ENCODE data around the gene GLIS1. TPM values are rescaled to one million over a fixed set of nuclear protein-coding genes. Genes with fewer than 3 reads are reported as not detected.

Gene GLIS1
- total RNA-seq, 1 experiment from 2014 or later = 0.39 TPM

GRCh38 chr1:53696051-53696450, 42.9 kb downstream of the GLIS1 start:
- ATAC-seq (no peak), DNase-seq (ENCODE audit: low read depth, low spot score) (no peak)
- no peak overlapping the region for H3K27ac ChIP-seq (ENCODE audit: low read depth, low read length)
- no peaks in the 10 kb centered on the region for H3K4me1 ChIP-seq (ENCODE audit: control insufficient read depth in 1 of 2, insufficient read depth in 2 of 2, low read length in 2 of 2)
- H4K20me1 ChIP-seq (ENCODE audit: insufficient read depth) = no peaks in the 10 kb centered on the region
- no peak overlapping the region for H2AFZ ChIP-seq (ENCODE audit: low read depth, low read length, poor library complexity, severe bottlenecking)
- ChIA-PET RAD21 (ENCODE audit: low non-redundant PET in 1 of 2, low total read pairs in 2 of 2, uncharacterized antibody in 2 of 2, unreplicated experiment in 2 of 2) (no interaction called here), POLR2A (no interaction called here), CTCF (no interaction called here)
- no peaks in the 10 kb centered on the region for H3K79me2 ChIP-seq (ENCODE audit: insufficient read depth, low read length)
- intact Hi-C loops (cut with micrococcal nuclease) = no loop called here
- no peak overlapping the region for H3K4me3 ChIP-seq (replicated peaks in 1 of 2; ENCODE audit: low read depth in 1 of 2, low read length in 2 of 2)
- no peak overlapping the region for H3K4me2 ChIP-seq (ENCODE audit: low read length)
- H3K27me3 ChIP-seq (ENCODE audit: insufficient read depth, low read length) = no peaks in the 10 kb centered on the region
- H3K9me3 ChIP-seq (ENCODE audit: control insufficient read depth in 1 of 2, insufficient read depth in 1 of 2, low read depth in 1 of 2, low read length in 2 of 2) = no peaks in the 10 kb centered on the region
- no peak for TF ChIP-seq POLR2AphosphoS5 (IDR thresholded peaks at IDR 0.05; ENCODE audit: low read depth, low read length)
- no peak for TF ChIP-seq CBX3 (IDR thresholded peaks at IDR 0.05; ENCODE audit: low read depth)
- no peak for TF ChIP-seq EGR1 (IDR thresholded peaks at IDR 0.05; ENCODE audit: low read depth)
- no peak for TF ChIP-seq ZBTB33 (IDR thresholded peaks at IDR 0.05; ENCODE audit: extremely low read depth, insufficient replicate concordance, low read length)
- TF ChIP-seq FOSL1 (IDR thresholded peaks at IDR 0.05; ENCODE audit: low read depth) = no peak
- no peak for TF ChIP-seq ZNF274 (IDR thresholded peaks at IDR 0.05; ENCODE audit: low read depth, low read length)
- no peak for TF ChIP-seq REST (IDR thresholded peaks at IDR 0.05; ENCODE audit: low read depth)
- TF ChIP-seq ELF1 (IDR thresholded peaks at IDR 0.05; ENCODE audit: borderline replicate concordance, low read depth) = no peak
- TF ChIP-seq RAD21 (IDR thresholded peaks at IDR 0.05; ENCODE audit: low read depth) = no peak
- TF ChIP-seq SRF (IDR thresholded peaks at IDR 0.05; ENCODE audit: low read depth) = no peak
- no peak for TF ChIP-seq TCF7L2 (IDR thresholded peaks at IDR 0.05; ENCODE audit: borderline replicate concordance, extremely low read depth, insufficient read depth, insufficient read length)
- TF ChIP-seq ATF3 (IDR thresholded peaks at IDR 0.05) = no peak
- no peak for TF ChIP-seq SIN3A (IDR thresholded peaks at IDR 0.05; ENCODE audit: low read depth)
- no peak for TF ChIP-seq CTCF (IDR thresholded peaks at IDR 0.05 in 2 of 3, conservative IDR thresholded peaks at IDR 0.05 in 1 of 3; ENCODE audit: borderline replicate concordance in 1 of 3, insufficient read depth in 1 of 3, low read depth in 2 of 3, low read length in 2 of 3)
- no peak for TF ChIP-seq MAX (IDR thresholded peaks at IDR 0.05)
- TF ChIP-seq SP1 (IDR thresholded peaks at IDR 0.05; ENCODE audit: low read depth) = no peak
- TF ChIP-seq POLR2A (IDR thresholded peaks at IDR 0.05; ENCODE audit: borderline replicate concordance, extremely low read depth, insufficient read depth, insufficient read length) = no peak
- TF ChIP-seq YY1 (IDR thresholded peaks at IDR 0.05; ENCODE audit: extremely low read depth, insufficient replicate concordance, low read depth, low read length) = no peak
- H3K9me2 ChIP-seq (ENCODE audit: insufficient read depth) = no peaks in the 10 kb centered on the region
- BruUV-seq (replicated peaks) = no TSS peak
- H3K9ac ChIP-seq (ENCODE audit: low read length) = no peak overlapping the region
- no peaks in the 10 kb centered on the region for H3K36me3 ChIP-seq (ENCODE audit: control insufficient read depth in 1 of 2, insufficient read depth in 2 of 2, low read length in 2 of 2)
